Keratinocyte (primary cell): ENCODE data around the gene MAD1L1. TPM values are rescaled to one million over a fixed set of nuclear protein-coding genes. Genes with fewer than 3 reads are reported as not detected.

ENCODE experiments used
- DNase-seq: peaks from one replicate; pipeline ENCODE4 v3.0.0-alpha.2; 2011; ENCODE audit warnings: low read depth, missing footprints, low spot score
- FAIRE-seq: peaks from 2 replicates; lab custom pipeline; 2011; peaks lifted over from hg19 to GRCh38; lab: Jason Lieb, UNC
- H2AFZ ChIP-seq: 2 replicates; pipeline ENCODE4 v1.6.0; 2012; ENCODE audit warnings: low read length, control low read depth, inconsistent platforms; ENCODE audit not compliant: control insufficient read depth
- H3K27ac ChIP-seq: 2 replicates; pipeline ENCODE4 v1.5.1; 2011; ENCODE audit warnings: low read length; ENCODE audit not compliant: control insufficient read depth, insufficient read depth
- H3K27me3 ChIP-seq: 3 replicates; pipeline ENCODE4 v1.6.0; 2011; ENCODE audit warnings: low read length; ENCODE audit not compliant: control insufficient read depth, insufficient read depth; ENCODE audit errors: extremely low read depth
- H3K36me3 ChIP-seq, 2 experiments: 2 replicates in 1 of 2; 3 replicates in 1 of 2; pipeline ENCODE4 v1.5.1; 2011; ENCODE audit warnings: low read length in 2 of 2, mild to moderate bottlenecking in 1 of 2; ENCODE audit not compliant: control insufficient read depth in 2 of 2, insufficient read depth in 2 of 2; ENCODE audit errors: extremely low read depth in 1 of 2
- H3K4me1 ChIP-seq: 3 replicates; pipeline ENCODE4 v1.5.1; 2011; ENCODE audit warnings: low read length; ENCODE audit not compliant: control insufficient read depth, insufficient read depth; ENCODE audit errors: extremely low read depth
- H3K4me2 ChIP-seq: 3 replicates; pipeline ENCODE4 v1.6.0; 2011; ENCODE audit warnings: low read depth, low read length; ENCODE audit not compliant: control insufficient read depth, insufficient read depth; ENCODE audit errors: extremely low read depth
- H3K4me3 ChIP-seq, 3 experiments: fragments of 200-600 bp in 1 of 3; sonication (generic) in 1 of 3; 2 replicates in 2 of 3; 3 replicates in 1 of 3; pipeline ENCODE4 v1.5.1; 2011 to 2016; ENCODE audit warnings: low read length in 3 of 3, mild to moderate bottlenecking in 3 of 3, control low read depth in 2 of 3, inconsistent platforms in 1 of 3, low read depth in 1 of 3, mixed read lengths in 1 of 3, mixed run types in 1 of 3, moderate library complexity in 1 of 3; ENCODE audit not compliant: control insufficient read depth in 2 of 3, insufficient read depth in 2 of 3; ENCODE audit errors: extremely low read depth in 1 of 3
- H3K79me2 ChIP-seq: 2 replicates; pipeline ENCODE4 v1.6.0; 2012; ENCODE audit warnings: low read length; ENCODE audit not compliant: control insufficient read depth, insufficient read depth
- H3K9ac ChIP-seq: 3 replicates; pipeline ENCODE4 v1.6.0; 2011; ENCODE audit warnings: low read length; ENCODE audit not compliant: control insufficient read depth, insufficient read depth; ENCODE audit errors: extremely low read depth
- H3K9me1 ChIP-seq: 3 replicates; pipeline ENCODE4 v1.6.0; 2011; ENCODE audit warnings: low read length; ENCODE audit not compliant: control insufficient read depth, insufficient read depth; ENCODE audit errors: extremely low read depth
- H3K9me3 ChIP-seq: 2 replicates; pipeline ENCODE4 v1.5.1; 2012; ENCODE audit warnings: low read depth, low read length; ENCODE audit not compliant: control insufficient read depth
- H4K20me1 ChIP-seq: 3 replicates; pipeline ENCODE4 v1.6.0; 2011; ENCODE audit warnings: low read length; ENCODE audit not compliant: control insufficient read depth, insufficient read depth; ENCODE audit errors: extremely low read depth
- EZH2 ChIP-seq: IDR thresholded peaks from one replicate; pipeline ENCODE4 v1.6.1; 2012; ENCODE audit warnings: inconsistent platforms, mild to moderate bottlenecking, low read length, moderate library complexity
- dilution Hi-C: fragments of 300-500 bp; cut with MboI; formaldehyde crosslinking; loops from one replicate; pipeline ENCODE4 v1.7.0; 2020; ENCODE audit warnings: low sequenced_read_pairs; ENCODE audit not compliant: extremely low pct_ligation_motif_present
- polyA plus RNA-seq, 5 experiments: library from polyadenylated mRNA; depleted of rRNA in 3 of 5; stranded (reverse) in 3 of 5; stranded (forward) in 1 of 5; unstranded in 1 of 5; fragments of >200 nt; gene quantifications; 1 replicate in 1 of 5; 2 replicates in 3 of 5; 3 replicates in 1 of 5; pipeline versions ENCODE4 v1.2.1 to v1.2.3, GENCODE V29; 2011 to 2012; ENCODE audit warnings: missing spikeins in 2 of 5, low read depth in 1 of 5, low replicate concordance in 1 of 5
- TF ChIP-seq, protein P1 (sequence below), 3 experiments: IDR thresholded peaks in 1 of 3; conservative IDR thresholded peaks in 1 of 3; optimal IDR thresholded peaks in 1 of 3; 2 replicates in 2 of 3; 3 replicates in 1 of 3; pipeline versions ENCODE3 to v1.5.1; 2011; ENCODE audit warnings: low read length in 3 of 3, mild to moderate bottlenecking in 3 of 3, moderate library complexity in 2 of 3, control low read depth in 1 of 3, inconsistent platforms in 1 of 3; ENCODE audit not compliant: insufficient read depth in 2 of 3; ENCODE audit errors: extremely low read depth in 1 of 3

Gene MAD1L1
- polyA plus RNA-seq, 1 donor (not counting 4 experiments of a cell fraction or from before 2014, with no cell fraction given) = 18.0 TPM

DNA sequence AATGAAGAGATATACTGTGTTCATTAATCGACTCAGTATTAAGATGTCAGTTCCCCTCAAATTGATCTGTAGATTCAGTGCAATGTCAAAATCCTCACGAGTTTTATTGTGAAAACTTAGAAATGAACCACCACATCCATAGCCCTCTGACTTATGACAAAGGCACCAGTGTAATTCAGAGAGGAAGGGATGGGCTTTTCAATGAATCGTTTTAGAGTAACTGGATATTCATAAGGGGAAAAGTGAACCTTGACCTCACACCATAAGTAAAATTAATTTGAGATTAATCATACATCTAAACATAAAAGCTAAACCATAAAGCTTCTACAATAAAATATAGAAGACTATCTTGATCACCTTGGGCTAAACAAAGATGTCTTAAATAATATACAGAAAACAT, 434.6 kb downstream of the MAD1L1 start:
- Histone ChIP-seq H3K36me3 (no peaks in the 10 kb centered on the region), H3K4me1 (no peaks in the 10 kb centered on the region), H3K79me2 (no peaks in the 10 kb centered on the region), H3K9ac (no peak overlapping the region), H4K20me1 (no peaks in the 10 kb centered on the region), H3K4me3 (no peak overlapping the region), H3K9me3 (peaks cover 5% of the 10 kb centered on the region), H3K4me2 (no peak overlapping the region), H3K9me1 (no peaks in the 10 kb centered on the region), H3K27ac (no peak overlapping the region), H2AFZ (no peak overlapping the region), H3K27me3 (peaks cover 14% of the 10 kb centered on the region)
- DNase-seq = no peak
- dilution Hi-C loops = no loop called here
- TF ChIP-seq, protein P1, sequence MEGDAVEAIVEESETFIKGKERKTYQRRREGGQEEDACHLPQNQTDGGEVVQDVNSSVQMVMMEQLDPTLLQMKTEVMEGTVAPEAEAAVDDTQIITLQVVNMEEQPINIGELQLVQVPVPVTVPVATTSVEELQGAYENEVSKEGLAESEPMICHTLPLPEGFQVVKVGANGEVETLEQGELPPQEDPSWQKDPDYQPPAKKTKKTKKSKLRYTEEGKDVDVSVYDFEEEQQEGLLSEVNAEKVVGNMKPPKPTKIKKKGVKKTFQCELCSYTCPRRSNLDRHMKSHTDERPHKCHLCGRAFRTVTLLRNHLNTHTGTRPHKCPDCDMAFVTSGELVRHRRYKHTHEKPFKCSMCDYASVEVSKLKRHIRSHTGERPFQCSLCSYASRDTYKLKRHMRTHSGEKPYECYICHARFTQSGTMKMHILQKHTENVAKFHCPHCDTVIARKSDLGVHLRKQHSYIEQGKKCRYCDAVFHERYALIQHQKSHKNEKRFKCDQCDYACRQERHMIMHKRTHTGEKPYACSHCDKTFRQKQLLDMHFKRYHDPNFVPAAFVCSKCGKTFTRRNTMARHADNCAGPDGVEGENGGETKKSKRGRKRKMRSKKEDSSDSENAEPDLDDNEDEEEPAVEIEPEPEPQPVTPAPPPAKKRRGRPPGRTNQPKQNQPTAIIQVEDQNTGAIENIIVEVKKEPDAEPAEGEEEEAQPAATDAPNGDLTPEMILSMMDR (optimal IDR thresholded peaks at IDR 0.05 in 1 of 3, IDR thresholded peaks at IDR 0.05 in 1 of 3, conservative IDR thresholded peaks at IDR 0.05 in 1 of 3; ENCODE audit: extremely low read depth in 1 of 3, insufficient read depth in 2 of 3, low read length in 3 of 3) = no peak
- no peak for TF ChIP-seq EZH2
- no peak for FAIRE-seq

DNA sequence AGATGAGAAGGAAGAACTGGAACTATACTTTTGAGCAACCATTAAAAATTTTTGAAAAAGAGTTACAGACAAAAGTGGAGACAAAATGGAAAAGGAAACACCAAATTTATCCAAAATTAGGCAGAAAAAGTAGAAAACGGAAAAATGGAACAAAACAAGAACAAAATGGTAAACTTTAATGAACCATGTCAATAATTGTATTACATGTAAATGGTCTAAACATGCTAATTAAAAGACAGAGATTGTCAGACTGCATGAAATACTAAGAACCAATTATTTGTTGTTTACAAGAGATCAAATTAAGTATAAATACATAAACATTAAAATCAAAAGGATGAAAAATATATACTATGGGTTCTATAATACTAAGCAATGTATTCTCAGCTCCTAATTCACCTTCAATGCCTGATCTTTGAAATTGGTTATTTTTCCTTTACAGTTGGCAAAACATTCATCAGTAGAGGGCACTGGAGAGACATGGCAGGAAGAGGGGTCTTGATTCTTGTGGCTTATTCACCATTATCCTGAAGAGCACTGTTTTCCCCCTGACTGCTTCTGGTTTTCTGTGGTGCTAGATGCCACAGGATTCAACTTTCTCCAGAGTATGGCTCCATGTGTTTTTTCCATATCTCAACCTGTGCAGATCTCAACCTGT, 437.7 kb downstream of the MAD1L1 start:
- Histone ChIP-seq H3K9ac (no peak overlapping the region), H3K4me3 (no peak overlapping the region), H3K27me3 (peaks cover 6% of the 10 kb centered on the region), H3K9me3 (peaks cover 5% of the 10 kb centered on the region), H3K36me3 (no peaks in the 10 kb centered on the region), H3K9me1 (no peaks in the 10 kb centered on the region), H4K20me1 (no peaks in the 10 kb centered on the region), H2AFZ (no peak overlapping the region), H3K4me2 (no peak overlapping the region), H3K4me1 (no peaks in the 10 kb centered on the region), H3K79me2 (no peaks in the 10 kb centered on the region), H3K27ac (no peak overlapping the region)
- no peak for FAIRE-seq
- dilution Hi-C loops = no loop called here
- TF ChIP-seq, protein P1 (optimal IDR thresholded peaks at IDR 0.05 in 1 of 3, IDR thresholded peaks at IDR 0.05 in 1 of 3, conservative IDR thresholded peaks at IDR 0.05 in 1 of 3; ENCODE audit: extremely low read depth in 1 of 3, insufficient read depth in 2 of 3, low read length in 3 of 3) = no peak
- TF ChIP-seq EZH2 = no peak
- no peak for DNase-seq
